ENCODE results near the gene SLC12A2.
A peak's percentile ranks its signal among the peaks of the same experiment; 100 is the strongest.

DNA sequence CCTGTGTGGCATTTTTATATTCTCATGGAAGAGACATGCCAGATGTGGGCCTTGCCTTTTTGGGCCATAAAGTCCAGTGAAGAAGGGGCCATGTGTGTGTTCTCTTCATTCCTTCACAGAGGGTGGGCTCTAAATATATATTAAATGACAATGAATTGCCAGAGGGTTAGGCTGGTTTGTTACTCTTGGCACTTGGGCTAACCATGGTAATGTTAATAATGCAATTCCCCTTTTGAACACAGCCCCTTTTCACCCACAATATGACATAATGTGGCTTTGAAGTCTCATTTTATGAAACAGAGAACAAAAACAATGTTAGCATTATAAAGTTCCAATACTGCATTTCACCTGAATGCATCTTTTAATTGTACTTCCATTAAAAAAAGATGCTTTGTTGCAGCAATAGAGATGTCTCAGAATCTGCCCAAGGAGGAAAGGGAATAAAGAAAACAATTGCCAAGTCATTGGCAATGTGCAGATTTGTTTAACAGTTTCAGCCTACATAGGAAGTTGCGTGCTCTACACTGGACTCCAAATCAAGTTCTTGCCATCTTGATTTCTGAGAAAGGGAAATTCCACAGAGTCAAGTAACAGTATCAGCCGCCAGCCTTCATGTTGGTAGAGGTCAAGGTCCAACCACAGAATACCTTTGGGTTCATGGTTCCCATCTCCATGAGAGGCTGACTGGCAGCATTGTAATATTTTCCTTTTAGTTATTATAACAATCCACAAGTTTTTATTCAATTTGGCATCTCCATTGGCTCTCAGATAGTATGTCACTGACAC is 141.9 kb downstream of the SLC12A2 start:
- no peak for TF ChIP-seq TCF12 (IDR thresholded peaks at IDR 0.05; ENCODE audit: low read depth)
- TF ChIP-seq FOXM1 (IDR thresholded peaks at IDR 0.05; ENCODE audit: borderline replicate concordance, low read depth): no peak
- TF ChIP-seq EP300 (IDR thresholded peaks at IDR 0.05; ENCODE audit: borderline replicate concordance): peak; percentile 15; the same call in 1 of the 2 replicates

All from Ishikawa (cell line).